Mucosa of descending colon (tissue), 3 donors: ENCODE measurements around the gene KCNMB3. TPM values are rescaled to one million over a fixed set of nuclear protein-coding genes. Genes with fewer than 3 reads are reported as not detected.

Experiments
- ATAC-seq: fragments of 200-7000 bp; cut with Tn5 transposase; one replicate; pipeline ENCODE4 v1.9.1; 2020; ENCODE audit warnings: mild to moderate bottlenecking, moderate library complexity
- DNase-seq, 3 donors: peaks; one replicate each; pipeline ENCODE4 v3.0.0-alpha.2; 2020
- H3K36me3 ChIP-seq: fragments of 200-600 bp; one replicate; pipeline ENCODE4 v1.8.0; 2021; ENCODE audit warnings: low read depth, mild to moderate bottlenecking
- H3K4me1 ChIP-seq: fragments of 200-600 bp; one replicate; pipeline ENCODE4 v1.8.0; 2021; ENCODE audit warnings: low read depth, mild to moderate bottlenecking
- H3K4me3 ChIP-seq: fragments of 200-600 bp; one replicate; pipeline ENCODE4 v1.8.0; 2021; ENCODE audit warnings: mild to moderate bottlenecking
- H3K9me3 ChIP-seq: fragments of 200-600 bp; one replicate; pipeline ENCODE4 v1.8.0; 2021; ENCODE audit warnings: mild to moderate bottlenecking
- intact Hi-C, 2 donors: fragments of 100-400 bp; cut with DNase I in 1 of 2; cut with micrococcal nuclease in 1 of 2; formaldehyde crosslinking; loops; one replicate each; pipeline versions ENCODE4 v1.11.0 to v1.11.1; 2022; cut with DNase I, micrococcal nuclease
- long read RNA-seq, 2 donors: library from polyadenylated mRNA; unstranded; transcript quantifications; one replicate each; pipeline ENCODE4 v2.0.0, GENCODE V29; 2019 to 2021
- total RNA-seq, 3 donors: library from RNA; stranded (reverse); fragmentation: NEBNext Ultra II Directional in 2 of 3; extraction: Animal tissue kit (Norgen Biotek cat#: 25700) in 2 of 3; gene quantifications; one replicate each; pipeline versions ENCODE4 v1.2.1 to v1.2.4, GENCODE V29; 2021 to 2023
- TF ChIP-seq, protein P1 (sequence below): fragments of 200-600 bp; IDR thresholded peaks from one replicate; pipeline ENCODE4 v1.8.0; 2022; ENCODE audit warnings: antibody characterized with exemption, mild to moderate bottlenecking
- donor health status: DM: no; HTN: no; CAD: no; lungs with moderate emphysema.
- donor health status: DM: no; HTN: no; CAD: no.
- donor health status: DM: no; HTN: yes; CAD: no.

KCNMB3 gene
- total RNA-seq: 1 to 10 TPM; 2.1 to 2.7 (median 2.4) TPM
- long read RNA-seq, donor 1, partial matches to known transcripts: 0 of 1 reads
- long read RNA-seq, donor 1, other reads (novel, unspliced or antisense): 0 of 1 reads
- long read RNA-seq, donor 2: 0 reads

DNA sequence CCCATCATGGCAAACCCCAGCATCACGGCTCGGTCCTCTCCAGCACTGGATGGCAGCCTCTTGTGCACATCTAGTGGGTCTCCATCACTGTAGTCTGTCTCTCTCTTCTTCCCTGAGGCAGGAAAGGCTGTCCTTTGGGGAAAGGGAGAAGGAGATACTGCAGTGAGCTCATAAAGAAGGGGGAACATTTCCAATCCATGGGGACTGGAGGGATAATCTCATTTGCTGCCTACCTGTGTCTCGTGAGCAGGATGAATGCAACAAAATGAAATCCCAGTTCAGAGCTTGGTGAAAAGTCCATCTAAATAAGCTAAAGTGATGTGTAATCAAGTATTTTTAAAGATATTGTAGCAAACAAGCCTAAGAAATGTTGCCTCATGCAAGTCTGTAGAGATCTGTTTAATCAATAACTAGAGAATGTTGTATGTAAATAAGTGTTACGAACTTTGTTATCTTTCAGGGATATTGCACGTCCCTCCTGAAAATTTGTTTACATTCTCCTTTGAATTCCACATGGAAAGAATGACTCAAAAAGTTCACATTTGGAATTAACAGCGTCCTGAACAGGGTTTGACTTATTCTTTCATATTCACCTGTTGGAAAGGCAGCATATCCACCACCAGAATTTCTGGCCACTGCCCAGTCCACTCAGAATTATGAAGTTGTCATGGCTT is at the start of gene KCNMB3:
Gene KCNMB3, minus strand, starts transcription at position 312 of the 674 bp plus-strand sequence. Its CDS starts 124 bp downstream, at position 188.
- intact Hi-C loops: no loop called here
- TF ChIP-seq, protein P1, sequence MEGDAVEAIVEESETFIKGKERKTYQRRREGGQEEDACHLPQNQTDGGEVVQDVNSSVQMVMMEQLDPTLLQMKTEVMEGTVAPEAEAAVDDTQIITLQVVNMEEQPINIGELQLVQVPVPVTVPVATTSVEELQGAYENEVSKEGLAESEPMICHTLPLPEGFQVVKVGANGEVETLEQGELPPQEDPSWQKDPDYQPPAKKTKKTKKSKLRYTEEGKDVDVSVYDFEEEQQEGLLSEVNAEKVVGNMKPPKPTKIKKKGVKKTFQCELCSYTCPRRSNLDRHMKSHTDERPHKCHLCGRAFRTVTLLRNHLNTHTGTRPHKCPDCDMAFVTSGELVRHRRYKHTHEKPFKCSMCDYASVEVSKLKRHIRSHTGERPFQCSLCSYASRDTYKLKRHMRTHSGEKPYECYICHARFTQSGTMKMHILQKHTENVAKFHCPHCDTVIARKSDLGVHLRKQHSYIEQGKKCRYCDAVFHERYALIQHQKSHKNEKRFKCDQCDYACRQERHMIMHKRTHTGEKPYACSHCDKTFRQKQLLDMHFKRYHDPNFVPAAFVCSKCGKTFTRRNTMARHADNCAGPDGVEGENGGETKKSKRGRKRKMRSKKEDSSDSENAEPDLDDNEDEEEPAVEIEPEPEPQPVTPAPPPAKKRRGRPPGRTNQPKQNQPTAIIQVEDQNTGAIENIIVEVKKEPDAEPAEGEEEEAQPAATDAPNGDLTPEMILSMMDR: no peak
- Histone ChIP-seq H3K4me1 (peaks cover 6% of the 10 kb centered on the region), H3K4me3 (no peak within 1 kb of the TSS), H3K36me3 (no peaks in the 10 kb centered on the region), H3K9me3 (no peaks in the 10 kb centered on the region)
- ATAC-seq (peak; percentile 8), DNase-seq (no peak)

- Histone ChIP-seq H3K4me1 (no peaks in the 10 kb centered on the region), H3K4me3 (no peak overlapping the region), H3K36me3 (no peaks in the 10 kb centered on the region), H3K9me3 (no peaks in the 10 kb centered on the region)
- TF ChIP-seq, protein P1: no peak
- no peak for ATAC-seq
- intact Hi-C loops: no loop called here
- no peak for DNase-seq
Measured at GRCh38 chr3:179299999-179300613, 49.2 kb upstream of the KCNMB3 start.

DNA sequence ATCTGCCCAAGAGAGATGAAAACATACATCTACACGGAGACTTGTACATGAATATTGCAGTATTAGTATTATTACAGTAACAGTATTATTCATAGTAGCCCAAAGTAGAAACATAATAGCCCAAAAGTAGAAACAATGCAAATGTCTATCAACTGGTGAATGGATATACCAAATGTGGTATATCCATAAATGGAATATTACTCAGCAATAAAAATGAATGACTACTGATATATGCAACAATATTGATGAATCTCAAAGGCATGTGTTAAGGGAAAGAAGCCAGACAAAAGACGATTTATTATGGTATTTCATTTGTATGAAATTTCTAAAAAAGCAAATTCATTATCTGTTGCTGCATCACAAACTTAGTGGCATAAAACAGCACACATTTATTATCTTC is 48.4 kb upstream of the KCNMB3 start:
- no peaks in the 10 kb centered on the region for H3K9me3 ChIP-seq
- H3K4me1 ChIP-seq: no peaks in the 10 kb centered on the region
- no peak overlapping the region for H3K4me3 ChIP-seq
- ATAC-seq (no peak), DNase-seq (no peak)
- TF ChIP-seq, protein P1: no peak
- intact Hi-C loops: no loop called here
- no peaks in the 10 kb centered on the region for H3K36me3 ChIP-seq

- intact Hi-C loops: no loop called here
- no peak overlapping the region for H3K4me3 ChIP-seq
- DNase-seq (no peak), ATAC-seq (no peak)
- H3K36me3 ChIP-seq: no peaks in the 10 kb centered on the region
- no peaks in the 10 kb centered on the region for H3K4me1 ChIP-seq
- TF ChIP-seq, protein P1: no peak
- H3K9me3 ChIP-seq: no peaks in the 10 kb centered on the region
Measured at GRCh38 chr3:179297971-179298725, 47.2 kb upstream of the KCNMB3 start.

- DNase-seq: no peak
- Histone ChIP-seq H3K4me3 (no peak overlapping the region), H3K9me3 (no peaks in the 10 kb centered on the region), H3K36me3 (no peaks in the 10 kb centered on the region), H3K4me1 (no peaks in the 10 kb centered on the region)
- TF ChIP-seq, protein P1: no peak
- no peak for ATAC-seq
- intact Hi-C loops: no loop called here
Measured at GRCh38 chr3:179292450-179292849, 41.5 kb upstream of the KCNMB3 start.
